ENCODE data around the gene TENT4B.

GRCh38 chr16:50151322-50151721 lies 1.8 kb upstream of the TENT4B start:
- TF ChIP-seq CTCF (IDR thresholded peaks at IDR 0.05 in 2 of 3, conservative IDR thresholded peaks at IDR 0.05 in 1 of 3; ENCODE audit: borderline replicate concordance in 1 of 3, insufficient read depth in 1 of 3, low read depth in 2 of 3, low read length in 2 of 3) (no peak), SRF (IDR thresholded peaks at IDR 0.05; ENCODE audit: low read depth) (no peak), SP1 (IDR thresholded peaks at IDR 0.05; ENCODE audit: low read depth) (no peak), POLR2A (IDR thresholded peaks at IDR 0.05; ENCODE audit: borderline replicate concordance, extremely low read depth, insufficient read depth, insufficient read length) (no peak), EZH2 (IDR thresholded peaks at IDR 0.05) (no peak), ZNF274 (IDR thresholded peaks at IDR 0.05; ENCODE audit: low read depth, low read length) (no peak), CEBPB (IDR thresholded peaks at IDR 0.05; ENCODE audit: low read depth) (no peak), ELF1 (IDR thresholded peaks at IDR 0.05; ENCODE audit: borderline replicate concordance, low read depth) (no peak), YY1 (IDR thresholded peaks at IDR 0.05; ENCODE audit: extremely low read depth, insufficient replicate concordance, low read depth, low read length) (no peak), REST (IDR thresholded peaks at IDR 0.05; ENCODE audit: low read depth) (no peak), FOSL1 (IDR thresholded peaks at IDR 0.05; ENCODE audit: low read depth) (no peak), ZFX (IDR thresholded peaks at IDR 0.05) (no peak), SIN3A (IDR thresholded peaks at IDR 0.05; ENCODE audit: low read depth) (no peak)
- TF ChIP-seq, protein P1, sequence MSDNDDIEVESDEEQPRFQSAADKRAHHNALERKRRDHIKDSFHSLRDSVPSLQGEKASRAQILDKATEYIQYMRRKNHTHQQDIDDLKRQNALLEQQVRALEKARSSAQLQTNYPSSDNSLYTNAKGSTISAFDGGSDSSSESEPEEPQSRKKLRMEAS (IDR thresholded peaks at IDR 0.05): no peak

Data from HCT116 (cell line).